Fibroblast of mammary gland (primary cell): ENCODE measurements around the gene SRGAP3.

Source experiments
- DNase-seq: peaks from one replicate; pipeline ENCODE4 v3.0.0-alpha.2; 2010; ENCODE audit warnings: low read depth
- H3K4me3 ChIP-seq: 2 replicates; pipeline ENCODE4 v1.5.1; 2011; ENCODE audit warnings: low read depth, mild to moderate bottlenecking, low read length, moderate library complexity; ENCODE audit not compliant: control insufficient read depth
- CTCF ChIP-seq: conservative IDR thresholded peaks from 2 replicates; pipeline ENCODE4 v1.5.1; 2011; ENCODE audit warnings: low read depth, low read length, inconsistent platforms; ENCODE audit not compliant: control insufficient read depth, insufficient read depth

SRGAP3 gene

DNA sequence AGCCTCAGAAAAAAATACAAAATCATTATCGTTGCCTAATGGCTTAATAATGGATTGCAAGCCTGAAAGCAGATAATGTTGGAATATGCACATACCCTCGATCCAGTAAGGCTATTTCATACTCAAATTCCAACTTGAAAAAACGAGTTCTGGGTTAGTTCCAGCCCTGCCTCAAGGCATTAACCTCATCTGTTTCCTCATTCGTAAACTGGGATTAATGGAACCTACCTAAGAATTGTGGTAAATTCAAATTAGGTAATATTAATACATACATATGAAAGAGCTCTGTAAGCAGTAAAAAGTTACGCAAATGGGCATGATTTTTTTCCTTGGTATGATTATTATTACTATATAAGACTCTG, 107.5 kb downstream of the SRGAP3 start:
- DNase-seq: no peak
- TF ChIP-seq CTCF: no peak
- H3K4me3 ChIP-seq: no peak overlapping the region

GRCh38 chr3:9139366-9139765, 110.1 kb downstream of the SRGAP3 start:
- H3K4me3 ChIP-seq: no peak overlapping the region
- no peak for DNase-seq
- TF ChIP-seq CTCF: no peak

DNA sequence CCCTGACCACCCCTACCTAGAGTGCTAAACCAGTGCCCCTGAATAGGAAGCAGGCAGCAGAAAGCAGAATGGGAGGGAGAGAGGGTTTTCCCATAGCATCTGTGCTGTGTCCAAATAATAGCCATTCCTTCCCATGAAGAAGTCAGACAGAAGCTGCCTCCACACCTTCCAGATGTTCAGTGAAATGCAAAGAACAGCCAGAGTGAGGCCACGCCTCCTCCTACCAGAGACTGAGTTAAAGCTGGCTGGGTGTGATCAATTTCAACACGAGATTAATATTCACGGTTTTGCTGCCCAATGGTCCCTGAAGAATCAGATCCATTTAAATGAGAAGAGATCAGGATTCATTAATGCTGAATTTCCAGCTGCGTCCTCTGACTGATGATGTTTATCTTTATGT, 111.8 kb downstream of the SRGAP3 start:
- no peak for DNase-seq
- no peak for TF ChIP-seq CTCF

GRCh38 chr3:9136746-9137465, 112.5 kb downstream of the SRGAP3 start:
- DNase-seq: no peak
- H3K4me3 ChIP-seq: no peak overlapping the region
- TF ChIP-seq CTCF: no peak

More for the DNA sequence above, 111.8 kb downstream of the SRGAP3 start:
- no peak overlapping the region for H3K4me3 ChIP-seq

GRCh38 chr3:9135930-9136525, 113.4 kb downstream of the SRGAP3 start:
- H3K4me3 ChIP-seq: no peak overlapping the region
- DNase-seq: no peak
- TF ChIP-seq CTCF: no peak

DNA sequence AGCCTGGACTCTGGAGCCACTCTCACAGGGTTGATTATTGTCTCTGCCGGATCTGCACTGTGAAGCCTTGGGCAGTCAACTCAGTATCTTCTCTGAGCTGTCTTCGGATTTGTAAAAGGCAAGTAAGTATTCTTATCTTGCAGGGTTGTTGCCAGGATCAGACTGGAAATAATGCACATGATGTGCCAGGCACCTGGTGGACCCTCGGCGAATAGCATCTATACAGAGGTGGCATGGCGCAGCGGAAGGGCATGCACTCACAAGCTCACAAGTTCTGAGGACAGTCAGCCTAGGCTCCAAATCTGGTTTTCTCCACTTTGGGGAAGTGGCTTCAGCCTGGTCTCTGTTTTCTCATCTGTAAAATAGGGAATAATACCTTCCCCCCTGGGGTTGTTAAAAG, 113.9 kb downstream of the SRGAP3 start:
- DNase-seq: no peak
- no peak for TF ChIP-seq CTCF
- no peak overlapping the region for H3K4me3 ChIP-seq
